ENCODE results near the gene CCDC60.

The CCDC60 gene

DNA sequence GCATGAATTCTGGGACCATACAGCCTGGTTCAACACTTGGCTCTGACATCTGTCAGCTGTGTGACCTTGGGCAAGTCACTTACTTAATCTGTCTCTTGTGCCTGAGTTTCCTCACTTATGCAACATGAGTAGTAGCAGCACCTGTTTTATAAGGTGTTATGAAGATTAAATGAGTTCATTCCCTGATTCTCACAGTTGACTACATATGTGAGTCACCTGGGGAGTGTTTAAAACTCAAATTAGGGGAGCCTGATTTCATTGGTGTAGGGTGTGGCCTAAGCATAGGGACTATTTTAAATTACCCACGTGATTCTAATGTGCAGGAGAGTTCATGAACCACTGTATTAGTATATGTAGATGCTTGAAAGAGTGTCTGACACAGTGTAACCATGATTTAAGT is 222.3 kb downstream of the CCDC60 start:
- DNase-seq = no peak

DNA sequence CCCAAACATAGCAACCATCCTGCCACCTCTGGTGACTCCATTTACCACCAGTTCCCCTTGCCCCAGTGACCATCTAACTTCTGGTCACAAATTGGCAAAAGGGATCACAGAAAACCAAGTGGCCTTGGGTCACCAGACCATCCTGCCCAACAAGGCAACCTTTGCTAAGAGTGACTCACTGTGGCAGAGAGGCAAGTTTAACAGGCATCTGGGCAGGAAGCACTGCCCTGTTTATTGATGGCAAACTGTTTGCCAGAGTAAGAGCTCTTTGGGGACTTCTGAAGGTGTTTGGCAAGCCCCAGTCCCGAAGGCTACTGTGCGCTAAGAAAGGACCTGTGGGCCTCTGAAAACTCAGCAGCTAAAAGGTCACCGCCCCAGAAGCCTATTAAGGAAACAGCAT is 230.9 kb downstream of the CCDC60 start:
- DNase-seq = no peak

DNA sequence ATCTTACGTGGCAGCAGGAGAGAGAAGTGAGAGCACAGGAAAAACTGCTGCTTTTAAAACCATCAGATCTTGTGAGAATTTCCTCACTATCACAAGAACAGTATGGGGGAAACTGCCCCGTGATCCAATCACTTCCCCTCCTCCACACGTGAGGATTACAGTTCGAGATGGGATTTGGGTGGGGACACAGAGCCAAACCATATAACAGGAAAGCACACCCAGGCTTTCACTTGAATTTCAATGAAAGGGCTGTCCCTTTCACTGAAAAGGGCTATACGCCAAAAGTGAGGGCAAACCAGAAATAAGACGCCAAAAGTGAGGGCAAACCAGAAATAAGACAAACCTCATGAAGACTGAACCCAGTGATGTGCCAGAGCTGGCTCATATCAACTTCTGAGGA is 236.2 kb downstream of the CCDC60 start:
- DNase-seq = no peak

DNA sequence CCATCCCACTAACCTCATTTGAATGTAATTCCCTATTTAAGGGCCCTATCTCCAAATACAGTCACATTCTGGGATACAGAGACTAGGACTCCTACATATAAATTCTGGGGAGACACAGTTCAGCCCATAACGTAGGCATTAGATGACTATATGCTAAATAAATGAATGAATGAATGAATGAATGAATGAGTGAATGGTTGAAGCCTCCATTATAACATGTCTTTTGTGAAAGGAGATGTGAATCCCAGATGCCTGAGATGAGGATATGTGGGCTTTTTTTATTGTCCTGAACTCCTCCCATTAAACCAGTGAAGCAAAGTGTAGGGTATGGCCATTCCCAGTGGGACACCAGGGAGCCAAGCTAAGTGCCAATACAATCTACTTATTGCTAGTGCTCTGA is 238.6 kb downstream of the CCDC60 start:
- DNase-seq = no peak

DNA sequence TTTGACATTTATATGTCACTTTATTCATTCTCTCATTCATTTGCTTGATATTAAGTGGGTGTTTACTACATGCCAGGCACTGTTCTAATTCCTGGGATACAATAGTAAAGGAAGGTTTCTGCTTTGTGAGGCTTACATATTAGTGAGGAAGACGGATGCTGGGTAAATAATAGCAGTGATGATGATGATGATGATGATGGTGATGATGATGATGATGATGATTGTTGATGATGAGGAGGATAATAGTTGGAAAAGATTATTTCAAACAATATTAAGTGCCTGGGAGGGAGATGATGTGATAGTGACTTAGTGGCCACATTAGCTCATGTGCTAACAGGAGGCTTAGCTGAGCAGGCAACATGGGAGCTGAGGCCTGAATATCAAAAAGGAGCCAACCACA is 239.7 kb downstream of the CCDC60 start:
- no peak for DNase-seq

DNA sequence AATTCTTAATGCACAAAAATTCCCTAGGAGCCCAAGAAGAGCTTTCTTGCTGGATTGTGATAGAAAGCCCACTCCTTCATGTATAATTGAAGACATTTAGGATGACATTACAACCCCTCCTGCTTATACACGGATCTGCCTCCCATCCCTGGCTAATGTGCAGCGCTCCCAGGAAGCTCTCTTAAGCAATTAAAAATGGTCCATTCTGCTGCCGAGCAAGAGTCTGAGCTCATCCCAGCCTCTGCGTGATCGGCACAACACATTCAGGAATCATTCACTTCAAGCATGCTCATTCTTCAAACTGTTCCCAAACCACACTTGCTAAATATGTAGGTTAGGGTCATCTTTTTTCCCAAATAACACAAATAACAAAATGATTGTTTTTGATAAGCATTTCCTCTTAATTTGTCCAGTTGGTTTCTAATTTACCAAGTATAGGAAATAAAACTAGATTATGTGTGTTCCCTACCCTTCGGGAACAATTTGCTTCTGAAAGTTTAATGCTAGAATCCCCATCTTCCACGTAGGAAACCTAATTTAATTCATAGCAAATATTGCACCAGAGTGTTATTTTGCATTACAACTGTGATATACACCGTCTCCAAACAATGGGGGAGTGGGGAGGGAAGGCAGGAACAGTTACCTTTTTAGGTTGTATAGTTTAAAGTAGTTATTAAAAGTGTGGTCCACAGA is 241.7 kb downstream of the CCDC60 start:
- no peak for DNase-seq

DNA sequence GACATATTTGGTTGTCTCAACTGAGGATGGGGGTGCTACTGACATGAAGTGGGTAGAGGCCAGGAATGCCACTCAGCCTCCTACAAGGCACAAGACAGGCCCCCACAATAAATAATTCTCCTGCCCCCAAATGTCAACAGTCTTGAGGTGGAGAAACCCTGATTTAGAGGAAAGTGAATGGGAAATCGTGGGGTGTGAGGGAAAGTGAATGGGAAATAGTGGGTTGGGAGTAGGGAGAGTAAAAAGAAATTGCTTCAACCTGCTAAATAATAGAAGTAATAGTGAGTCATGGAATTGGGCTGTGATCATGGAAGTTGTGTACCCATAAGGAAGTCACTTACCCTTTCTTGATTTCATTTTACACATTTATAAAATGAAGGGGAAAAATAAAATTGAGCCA is 242.4 kb downstream of the CCDC60 start:
- DNase-seq = no peak

DNA sequence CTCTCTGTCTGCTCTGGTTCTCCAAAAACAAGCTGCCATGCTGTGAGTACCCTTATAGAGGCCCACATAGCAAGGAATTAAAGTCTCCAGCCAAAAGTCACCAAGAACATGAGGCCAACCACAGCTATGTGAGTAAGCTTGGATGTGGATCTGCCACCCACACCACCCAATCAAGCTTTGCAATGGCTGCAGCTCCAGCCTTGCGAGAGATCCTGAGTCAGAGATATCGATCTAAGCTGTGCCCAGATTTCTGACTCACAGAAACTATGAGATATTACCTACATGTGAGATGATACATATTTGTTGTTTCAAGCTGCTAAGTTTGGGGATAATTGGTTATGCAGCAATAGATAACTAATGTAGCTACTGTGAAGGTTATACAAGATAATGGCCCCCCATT is 243.6 kb downstream of the CCDC60 start:
- no peak for DNase-seq

DNA sequence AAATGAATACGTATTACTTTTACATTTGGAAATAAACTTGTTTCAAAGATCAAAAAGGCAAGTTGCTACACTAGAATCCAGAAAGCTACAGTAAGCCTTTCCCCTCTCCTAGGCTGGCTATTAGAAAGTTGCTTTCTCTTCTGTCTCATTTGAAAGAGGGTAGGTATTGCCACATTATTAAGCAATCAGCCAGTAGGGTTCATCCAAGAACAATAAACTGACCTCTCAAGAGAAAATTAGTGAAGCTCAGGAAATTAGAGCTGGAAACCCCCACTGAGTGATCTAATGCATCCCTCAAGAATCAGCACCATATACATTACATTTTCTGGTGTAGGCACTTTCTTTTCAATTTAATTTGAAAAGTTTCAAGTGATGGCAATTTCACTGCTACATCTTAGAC is 254.6 kb downstream of the CCDC60 start:
- DNase-seq = no peak

DNA sequence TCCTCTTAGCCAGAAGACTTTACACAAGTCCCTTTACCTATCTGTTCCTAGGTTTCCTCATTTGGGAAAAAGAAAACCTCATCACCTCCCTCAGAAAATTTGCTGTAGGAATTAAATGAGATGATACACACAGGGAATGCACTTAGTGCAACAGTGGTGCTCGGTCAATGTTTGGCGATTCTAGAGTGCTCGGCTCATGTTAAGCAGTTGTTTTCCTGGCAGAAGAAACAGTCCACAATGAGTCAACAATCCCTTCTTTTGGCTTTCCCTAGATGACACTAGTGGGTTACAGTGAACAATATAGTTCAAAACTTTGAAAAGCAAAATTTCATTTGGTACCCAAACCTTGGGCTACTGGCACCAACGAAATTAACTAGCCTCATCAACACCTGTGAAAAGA is 255.1 kb downstream of the CCDC60 start:
- DNase-seq = no peak

All from NCI-H2081 (cell line).